AG04450 (cell line): ENCODE results near the gene TRIM31. TPM values are rescaled to one million over a fixed set of nuclear protein-coding genes. Genes with fewer than 3 reads are reported as not detected.

ENCODE experiments used
- CTCF ChIA-PET: fragments of 300-600, 350-600 bp; formaldehyde crosslinking; extraction: SDS; loops from one replicate; lab custom pipeline; 2022; ENCODE audit warnings: antibody characterized with exemption, inconsistent platforms; lab: Charles Lee
- POLR2A ChIA-PET: fragments of 350-600 bp; formaldehyde crosslinking; extraction: SDS; loops from one replicate; lab custom pipeline; 2021; ENCODE audit warnings: antibody characterized with exemption, inconsistent platforms; lab: Yijun Ruan, JAX
- DNase-seq: peaks from one replicate; pipeline ENCODE4 v3.0.0-alpha.2; 2011; ENCODE audit warnings: low read depth, low spot score
- H3K27ac ChIP-seq: one replicate; pipeline ENCODE4 v1.5.1; 2012; ENCODE audit warnings: low read depth, low read length, control low read depth
- H3K27me3 ChIP-seq: one replicate; pipeline ENCODE4 v1.6.0; 2012; ENCODE audit warnings: low read length; ENCODE audit not compliant: control insufficient read depth, insufficient read depth
- H3K4me3 ChIP-seq: 2 replicates; pipeline ENCODE4 v1.5.1; 2011; ENCODE audit warnings: mild to moderate bottlenecking, low read depth, low read length, control low read depth
- H3K9me3 ChIP-seq: 2 replicates; pipeline ENCODE4 v1.5.1; 2012; ENCODE audit warnings: low read length; ENCODE audit not compliant: control insufficient read depth, insufficient read depth
- CTCF ChIP-seq: IDR thresholded peaks from 2 replicates; pipeline ENCODE4 v1.5.1; 2011; ENCODE audit warnings: low read depth, low read length, control low read depth, inconsistent platforms
- polyA plus RNA-seq: library from polyadenylated mRNA; depleted of rRNA; stranded (reverse); fragments of >200 nt; gene quantifications from 2 replicates; pipeline ENCODE4 v1.2.3, GENCODE V29; 2011

TRIM31 gene
- polyA plus RNA-seq, 1 experiment = not detected

- ChIA-PET POLR2A (no interaction called here), CTCF (no interaction called here)
- H3K4me3 ChIP-seq = no peak overlapping the region
- no peaks in the 10 kb centered on the region for H3K9me3 ChIP-seq
- H3K27ac ChIP-seq = no peak overlapping the region
- no peak for TF ChIP-seq CTCF
- peaks cover 64% of the 10 kb centered on the region for H3K27me3 ChIP-seq
- DNase-seq = no peak
Observed at GRCh38 chr6:30100154-30100553, 12.7 kb downstream of the TRIM31 start.

- Histone ChIP-seq H3K4me3 (no peak overlapping the region), H3K27me3 (peaks cover 55% of the 10 kb centered on the region), H3K9me3 (no peaks in the 10 kb centered on the region), H3K27ac (no peak overlapping the region)
- POLR2A ChIA-PET = no interaction called here
- TF ChIP-seq CTCF = no peak
- DNase-seq = no peak
- CTCF ChIA-PET = interaction anchor here (2.5 kb wide), 1 partner anchor 33 kb away, joined by 9 read pairs; no protein-coding TSS in a partner anchor
Observed at GRCh38 chr6:30097902-30098768, 14.8 kb downstream of the TRIM31 start.

- CTCF ChIA-PET = interaction anchor here (2.5 kb wide), 1 partner anchor 34 kb away, joined by 9 read pairs; no protein-coding TSS in a partner anchor
- TF ChIP-seq CTCF = no peak
- Histone ChIP-seq H3K4me3 (no peak overlapping the region), H3K9me3 (no peaks in the 10 kb centered on the region), H3K27me3 (peaks cover 55% of the 10 kb centered on the region), H3K27ac (no peak overlapping the region)
- no peak for DNase-seq
- POLR2A ChIA-PET = no interaction called here
Observed at GRCh38 chr6:30096829-30097228, 16.1 kb downstream of the TRIM31 start.

GRCh38 chr6:30093951-30094661 is 18.8 kb downstream of the TRIM31 start:
- Histone ChIP-seq H3K27ac (no peak overlapping the region), H3K27me3 (peaks cover 35% of the 10 kb centered on the region), H3K4me3 (no peak overlapping the region), H3K9me3 (no peaks in the 10 kb centered on the region)
- TF ChIP-seq CTCF = no peak
- ChIA-PET POLR2A (no interaction called here), CTCF (interaction anchor here (1.2 to 2.6 kb wide), 3 partner anchors 10 to 441 kb away, joined by 3 to 19 read pairs (median 9); no protein-coding TSS in a partner anchor)
- DNase-seq = no peak
